HepG2 (cell line): Measurements from ENCODE around the gene GLIS1. TPM values are rescaled to one million over a fixed set of nuclear protein-coding genes. Genes with fewer than 3 reads are reported as not detected.

Experiments used
- ATAC-seq: fragments of 200-7000 bp; cut with Tn5 transposase; 3 replicates; pipeline ENCODE4 v1.9.1; 2020; ENCODE audit warnings: mild to moderate bottlenecking, moderate library complexity
- BruUV-seq: library from RNA; stranded (reverse); fragments of 400-500 nt; replicated peaks from 2 replicates; lab custom pipeline; 2021; lab: Mats Ljungman, UMichigan
- CTCF ChIA-PET: fragments of 300-600 bp; formaldehyde crosslinking; extraction: SDS; loops from one replicate; lab custom pipeline; 2021; ENCODE audit warnings: low total read pairs, inconsistent platforms, low intra/inter-chr PET ratio; lab: Yijun Ruan, JAX
- POLR2A ChIA-PET: fragments of 350-600 bp; sonication (Branson Sonifier 250); formaldehyde crosslinking; loops from one replicate; lab custom pipeline; 2020; ENCODE audit warnings: antibody characterized with exemption, inconsistent platforms; lab: Yijun Ruan, JAX
- DNase-seq: peaks from one replicate; pipeline ENCODE4 v3.0.0-alpha.2; 2015; ENCODE audit warnings: low spot score
- FAIRE-seq: peaks from 3 replicates; lab custom pipeline; 2011; peaks lifted over from hg19 to GRCh38; lab: Jason Lieb, UNC
- H2AFZ ChIP-seq: one replicate; pipeline ENCODE4 v1.6.1; 2011; ENCODE audit warnings: low read length, inconsistent platforms
- H3K27ac ChIP-seq: fragments of 300-600 bp; 3 replicates; pipeline ENCODE4 v1.8.0; 2011; ENCODE audit warnings: mixed run types, mild to moderate bottlenecking, mixed read lengths, low read length, inconsistent platforms; ENCODE audit not compliant: insufficient read depth; ENCODE audit errors: extremely low read length
- H3K27me3 ChIP-seq, 2 experiments: fragments of 200-600 bp in 1 of 2; 2 replicates in 1 of 2; 3 replicates in 1 of 2; pipeline versions ENCODE4 v1.6.0 to v1.8.0; 2011; ENCODE audit warnings: low read length in 2 of 2, mild to moderate bottlenecking in 2 of 2, moderate library complexity in 2 of 2, inconsistent platforms in 1 of 2; ENCODE audit not compliant: insufficient read depth in 2 of 2, control insufficient read depth in 1 of 2
- H3K36me3 ChIP-seq, 2 experiments: fragments of 200-600 bp in 1 of 2; replicated peaks in 1 of 2; 2 replicates in 1 of 2; 3 replicates in 1 of 2; pipeline versions ENCODE4 v1.5.1 to v1.8.0; 2011; ENCODE audit warnings: low read length in 2 of 2, inconsistent platforms in 1 of 2; ENCODE audit not compliant: insufficient read depth in 2 of 2, control insufficient read depth in 1 of 2
- H3K4me1 ChIP-seq: 2 replicates; pipeline ENCODE4 v1.5.1; 2012; ENCODE audit warnings: low read length, inconsistent platforms; ENCODE audit not compliant: insufficient read depth
- H3K4me2 ChIP-seq: 2 replicates; pipeline ENCODE4 v1.6.0; 2011; ENCODE audit warnings: low read depth, low read length, inconsistent platforms
- H3K4me3 ChIP-seq, 3 experiments: fragments of 200-600 bp in 1 of 3; sonication (generic), shearing (Covaris generic) in 1 of 3; replicated peaks in 1 of 3; 2 replicates each; pipeline ENCODE4 v1.5.1; 2011 to 2016; ENCODE audit warnings: low read length in 3 of 3, inconsistent platforms in 2 of 3, low read depth in 2 of 3, mild to moderate bottlenecking in 2 of 3, control low read depth in 1 of 3, mixed read lengths in 1 of 3; ENCODE audit not compliant: insufficient read depth in 1 of 3
- H3K79me2 ChIP-seq: one replicate; pipeline ENCODE4 v1.6.1; 2011; ENCODE audit warnings: low read length, inconsistent platforms; ENCODE audit not compliant: insufficient read depth
- H3K9ac ChIP-seq: 2 replicates; pipeline ENCODE4 v1.6.0; 2011; ENCODE audit warnings: mild to moderate bottlenecking, low read depth, low read length, inconsistent platforms; ENCODE audit not compliant: insufficient read depth
- H3K9me3 ChIP-seq: 2 replicates; pipeline ENCODE4 v1.5.1; 2012; ENCODE audit warnings: mild to moderate bottlenecking, low read length
- H4K20me1 ChIP-seq: 2 replicates; pipeline ENCODE4 v1.6.0; 2011; ENCODE audit warnings: inconsistent platforms, mild to moderate bottlenecking, low read length, moderate library complexity; ENCODE audit not compliant: insufficient read depth
- AKAP8 ChIP-seq: sonication (generic); formaldehyde crosslinking; IDR thresholded peaks from 2 replicates; pipeline ENCODE4 v1.5.1; 2020; ENCODE audit warnings: mild to moderate bottlenecking, missing genetic modification reagents
- ATRX ChIP-seq: sonication (generic); formaldehyde crosslinking; IDR thresholded peaks from 2 replicates; pipeline ENCODE4 v1.4.0; 2020; ENCODE audit warnings: missing genetic modification reagents, borderline replicate concordance
- ISL2 ChIP-seq: sonication (generic); formaldehyde crosslinking; IDR thresholded peaks from 2 replicates; pipeline ENCODE4 v1.5.0; 2020; ENCODE audit warnings: missing genetic modification reagents
- JDP2 ChIP-seq: sonication (generic); formaldehyde crosslinking; IDR thresholded peaks from 2 replicates; pipeline ENCODE4 v1.8.1; 2022; ENCODE audit warnings: missing genetic modification reagents, borderline replicate concordance
- NKX3-1 ChIP-seq: sonication (generic); formaldehyde crosslinking; IDR thresholded peaks from 2 replicates; pipeline ENCODE4 v1.5.0; 2020; ENCODE audit warnings: missing genetic modification reagents
- THAP11 ChIP-seq: IDR thresholded peaks from 2 replicates; pipeline ENCODE4 v1.6.1; 2016; ENCODE audit warnings: missing biosample characterization, missing genetic modification reagents
- ZNF20 ChIP-seq: sonication (generic); formaldehyde crosslinking; IDR thresholded peaks from 2 replicates; pipeline ENCODE4 v1.4.0; 2020; ENCODE audit warnings: mild to moderate bottlenecking, moderate library complexity, missing genetic modification reagents
- ZNF232 ChIP-seq: sonication (generic); formaldehyde crosslinking; IDR thresholded peaks from 2 replicates; pipeline ENCODE4 v1.4.0; 2020; ENCODE audit warnings: missing genetic modification reagents, borderline replicate concordance
- ZNF552 ChIP-seq: sonication (generic); formaldehyde crosslinking; IDR thresholded peaks from 2 replicates; pipeline ENCODE4 v1.9.0; 2022; ENCODE audit warnings: missing genetic modification reagents, mild to moderate bottlenecking, borderline replicate concordance
- WGBS: methylation state at CpG from one replicate; pipeline ENCODE4 v1.1.6; 2017; ENCODE audit warnings: low lambda C conversion rate; 5-methylcytosine and 5-hydroxymethylcytosine counted together
- in situ Hi-C: cut with HindIII; loops from 2 replicates; pipeline ENCODE4 v1.10.0; 2017; ENCODE audit warnings: low pct_unique_long_range_greater_than_20kb; ENCODE audit not compliant: extremely low pct_ligation_motif_present
- intact Hi-C: fragments of 100-400 bp; cut with micrococcal nuclease; formaldehyde crosslinking; loops from one replicate; pipeline ENCODE4 v1.10.0; 2022; ENCODE audit not compliant: unreplicated experiment
- polyA plus RNA-seq, 8 experiments: library from polyadenylated mRNA; depleted of rRNA in 3 of 8; stranded (reverse) in 7 of 8; unstranded in 1 of 8; fragments of >200 nt; fragmentation: Illumina TruSeq in 4 of 8; extraction: Trizol in 4 of 8; gene quantifications; 2 replicates each; pipeline versions ENCODE4 v1.2.1 to v1.2.3, GENCODE V29; 2011 to 2016; ENCODE audit warnings: low read depth in 4 of 8, missing spikeins in 1 of 8, mixed read lengths in 1 of 8; ENCODE audit not compliant: insufficient read depth in 1 of 8
- total RNA-seq, 5 experiments: library from RNA; depleted of rRNA; stranded (reverse); fragments of >200 nt; fragmentation: Illumina TruSeq; extraction: Trizol; gene quantifications; 2 replicates each; pipeline ENCODE4 v1.2.3, GENCODE V29; 2016; ENCODE audit warnings: low read depth in 1 of 5
- TF ChIP-seq, protein P1 (sequence below): sonication (generic); formaldehyde crosslinking; IDR thresholded peaks from 2 replicates; pipeline ENCODE4 v1.5.1; 2020; ENCODE audit warnings: missing genetic modification reagents, mild to moderate bottlenecking, borderline replicate concordance
- TF ChIP-seq, protein P2 (sequence below): sonication (generic); formaldehyde crosslinking; IDR thresholded peaks from 2 replicates; pipeline ENCODE4 v1.4.0; 2020; ENCODE audit warnings: missing genetic modification reagents
- TF ChIP-seq, protein P3 (sequence below): sonication (generic); formaldehyde crosslinking; IDR thresholded peaks from 2 replicates; pipeline ENCODE4 v1.4.0; 2020; ENCODE audit warnings: missing genetic modification reagents, borderline replicate concordance

The GLIS1 gene
- total and polyA plus RNA-seq, 2 of the 13 experiments (the other 11 are each of a cell fraction or from before 2014, with no cell fraction given): 0.03 TPM; not detected in 1

- peaks cover 14% of the 10 kb centered on the region for H3K4me1 ChIP-seq
- H3K27ac ChIP-seq: no peak overlapping the region
- H2AFZ ChIP-seq: no peak overlapping the region
- 0% methylated on average over 4 of the region's 5 CpGs for WGBS
- H3K9ac ChIP-seq: no peak overlapping the region
- ATAC-seq (no peak), FAIRE-seq (no peak), DNase-seq (no peak)
- intact Hi-C loops: no loop called here
- TF ChIP-seq ZNF232: no peak
- no peak for TF ChIP-seq ZNF552 (CRISPR knock-in tag)
- no peak for TF ChIP-seq JDP2
- no peak for TF ChIP-seq AKAP8
- TF ChIP-seq NKX3-1 (CRISPR knock-in tag): no peak
- TF ChIP-seq ISL2 (CRISPR knock-in tag): no peak
- TF ChIP-seq, protein P1, sequence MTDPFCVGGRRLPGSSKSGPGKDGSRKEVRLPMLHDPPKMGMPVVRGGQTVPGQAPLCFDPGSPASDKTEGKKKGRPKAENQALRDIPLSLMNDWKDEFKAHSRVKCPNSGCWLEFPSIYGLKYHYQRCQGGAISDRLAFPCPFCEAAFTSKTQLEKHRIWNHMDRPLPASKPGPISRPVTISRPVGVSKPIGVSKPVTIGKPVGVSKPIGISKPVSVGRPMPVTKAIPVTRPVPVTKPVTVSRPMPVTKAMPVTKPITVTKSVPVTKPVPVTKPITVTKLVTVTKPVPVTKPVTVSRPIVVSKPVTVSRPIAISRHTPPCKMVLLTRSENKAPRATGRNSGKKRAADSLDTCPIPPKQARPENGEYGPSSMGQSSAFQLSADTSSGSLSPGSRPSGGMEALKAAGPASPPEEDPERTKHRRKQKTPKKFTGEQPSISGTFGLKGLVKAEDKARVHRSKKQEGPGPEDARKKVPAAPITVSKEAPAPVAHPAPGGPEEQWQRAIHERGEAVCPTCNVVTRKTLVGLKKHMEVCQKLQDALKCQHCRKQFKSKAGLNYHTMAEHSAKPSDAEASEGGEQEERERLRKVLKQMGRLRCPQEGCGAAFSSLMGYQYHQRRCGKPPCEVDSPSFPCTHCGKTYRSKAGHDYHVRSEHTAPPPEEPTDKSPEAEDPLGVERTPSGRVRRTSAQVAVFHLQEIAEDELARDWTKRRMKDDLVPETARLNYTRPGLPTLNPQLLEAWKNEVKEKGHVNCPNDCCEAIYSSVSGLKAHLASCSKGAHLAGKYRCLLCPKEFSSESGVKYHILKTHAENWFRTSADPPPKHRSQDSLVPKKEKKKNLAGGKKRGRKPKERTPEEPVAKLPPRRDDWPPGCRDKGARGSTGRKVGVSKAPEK: no peak
- no peak for TF ChIP-seq ATRX
- TF ChIP-seq, protein P2, sequence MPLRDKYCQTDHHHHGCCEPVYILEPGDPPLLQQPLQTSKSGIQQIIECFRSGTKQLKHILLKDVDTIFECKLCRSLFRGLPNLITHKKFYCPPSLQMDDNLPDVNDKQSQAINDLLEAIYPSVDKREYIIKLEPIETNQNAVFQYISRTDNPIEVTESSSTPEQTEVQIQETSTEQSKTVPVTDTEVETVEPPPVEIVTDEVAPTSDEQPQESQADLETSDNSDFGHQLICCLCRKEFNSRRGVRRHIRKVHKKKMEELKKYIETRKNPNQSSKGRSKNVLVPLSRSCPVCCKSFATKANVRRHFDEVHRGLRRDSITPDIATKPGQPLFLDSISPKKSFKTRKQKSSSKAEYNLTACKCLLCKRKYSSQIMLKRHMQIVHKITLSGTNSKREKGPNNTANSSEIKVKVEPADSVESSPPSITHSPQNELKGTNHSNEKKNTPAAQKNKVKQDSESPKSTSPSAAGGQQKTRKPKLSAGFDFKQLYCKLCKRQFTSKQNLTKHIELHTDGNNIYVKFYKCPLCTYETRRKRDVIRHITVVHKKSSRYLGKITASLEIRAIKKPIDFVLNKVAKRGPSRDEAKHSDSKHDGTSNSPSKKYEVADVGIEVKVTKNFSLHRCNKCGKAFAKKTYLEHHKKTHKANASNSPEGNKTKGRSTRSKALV (CRISPR knock-in tag): no peak
- no peak for TF ChIP-seq ZNF20 (CRISPR knock-in tag)
- TF ChIP-seq, protein P3, sequence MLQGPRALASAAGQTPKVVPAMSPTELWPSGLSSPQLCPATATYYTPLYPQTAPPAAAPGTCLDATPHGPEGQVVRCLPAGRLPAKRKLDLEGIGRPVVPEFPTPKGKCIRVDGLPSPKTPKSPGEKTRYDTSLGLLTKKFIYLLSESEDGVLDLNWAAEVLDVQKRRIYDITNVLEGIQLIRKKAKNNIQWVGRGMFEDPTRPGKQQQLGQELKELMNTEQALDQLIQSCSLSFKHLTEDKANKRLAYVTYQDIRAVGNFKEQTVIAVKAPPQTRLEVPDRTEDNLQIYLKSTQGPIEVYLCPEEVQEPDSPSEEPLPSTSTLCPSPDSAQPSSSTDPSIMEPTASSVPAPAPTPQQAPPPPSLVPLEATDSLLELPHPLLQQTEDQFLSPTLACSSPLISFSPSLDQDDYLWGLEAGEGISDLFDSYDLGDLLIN (CRISPR knock-in tag): no peak
- TF ChIP-seq THAP11 (CRISPR knock-in tag): no peak
- H3K4me3 ChIP-seq: no peak overlapping the region
- H3K36me3 ChIP-seq: no peaks in the 10 kb centered on the region
- no peaks in the 10 kb centered on the region for H3K9me3 ChIP-seq
- H4K20me1 ChIP-seq: no peaks in the 10 kb centered on the region
- H3K27me3 ChIP-seq: peaks cover 5 to 88% of the 10 kb centered on the region in 2 experiments
- in situ Hi-C loops: no loop called here
- POLR2A ChIA-PET: no interaction called here
- no peaks in the 10 kb centered on the region for H3K79me2 ChIP-seq
- no TSS peak for BruUV-seq
- CTCF ChIA-PET: no interaction called here
- H3K4me2 ChIP-seq: no peak overlapping the region
These were observed 3.3 kb downstream of the GLIS1 start for GRCh38 chr1:53735681-53736080.
